Gastroesophageal sphincter (tissue), 3 donors: Measurements from ENCODE around the gene CROCC2.

Experiments used
- POLR2A ChIP-seq, 2 donors: fragments of 450-650 bp; IDR thresholded peaks; one replicate each; pipeline ENCODE4 v1.6.1; 2017; ENCODE audit warnings: antibody characterized with exemption in 2 of 2, mild to moderate bottlenecking in 2 of 2, moderate library complexity in 1 of 2
- TF ChIP-seq, protein P1 (sequence below), 4 experiments: fragments of 200-600 bp in 2 of 4; fragments of 450-650 bp in 2 of 4; sonication (generic) in 1 of 4; IDR thresholded peaks; one replicate each; pipeline ENCODE4 v1.5.1; 2017 to 2019; ENCODE audit warnings: antibody characterized with exemption in 4 of 4, mild to moderate bottlenecking in 2 of 4, moderate library complexity in 2 of 4

DNA sequence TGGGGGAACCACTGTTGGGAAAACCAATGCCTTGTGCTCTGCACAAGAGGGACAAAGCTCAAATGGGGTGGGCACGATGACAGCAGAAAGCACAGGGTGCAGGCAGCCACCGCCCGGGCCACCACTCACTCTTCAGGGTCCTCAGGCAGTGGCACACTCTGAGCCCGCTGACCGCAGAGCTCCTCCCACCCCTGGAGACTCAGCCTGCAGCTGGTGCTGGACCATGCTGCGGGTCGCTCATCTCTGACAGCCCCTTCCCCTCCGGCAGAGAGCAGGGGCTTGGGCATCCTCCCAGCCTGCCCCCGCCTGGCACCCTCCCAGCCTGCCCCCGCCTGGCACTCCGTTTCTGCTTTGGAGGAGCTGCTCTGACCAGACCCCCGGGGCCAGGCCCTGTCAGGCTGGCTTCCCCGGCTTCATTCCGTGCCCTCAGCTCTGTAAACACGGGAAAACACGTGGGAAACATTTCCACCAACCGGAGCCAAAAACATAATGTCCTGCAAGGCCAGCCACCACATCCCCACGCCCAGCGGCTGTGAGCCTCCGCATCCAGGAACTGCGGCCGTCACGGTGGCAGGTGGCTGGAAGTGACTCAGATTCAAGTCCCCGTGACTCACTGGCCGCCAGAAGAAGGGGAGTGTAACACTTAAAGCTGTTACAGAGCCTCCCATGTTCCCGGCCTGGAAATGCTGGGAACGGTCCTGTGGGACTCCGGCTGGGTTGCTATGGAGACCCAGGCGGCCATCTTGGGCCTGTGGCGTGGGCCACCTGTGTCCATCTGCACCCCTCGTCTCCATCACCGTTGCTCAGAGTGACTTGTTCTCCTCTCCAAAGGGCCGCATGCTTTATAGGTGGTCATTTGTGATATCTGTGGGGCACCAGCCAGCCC, 85.5 kb downstream of the CROCC2 start:
- TF ChIP-seq, protein P1, sequence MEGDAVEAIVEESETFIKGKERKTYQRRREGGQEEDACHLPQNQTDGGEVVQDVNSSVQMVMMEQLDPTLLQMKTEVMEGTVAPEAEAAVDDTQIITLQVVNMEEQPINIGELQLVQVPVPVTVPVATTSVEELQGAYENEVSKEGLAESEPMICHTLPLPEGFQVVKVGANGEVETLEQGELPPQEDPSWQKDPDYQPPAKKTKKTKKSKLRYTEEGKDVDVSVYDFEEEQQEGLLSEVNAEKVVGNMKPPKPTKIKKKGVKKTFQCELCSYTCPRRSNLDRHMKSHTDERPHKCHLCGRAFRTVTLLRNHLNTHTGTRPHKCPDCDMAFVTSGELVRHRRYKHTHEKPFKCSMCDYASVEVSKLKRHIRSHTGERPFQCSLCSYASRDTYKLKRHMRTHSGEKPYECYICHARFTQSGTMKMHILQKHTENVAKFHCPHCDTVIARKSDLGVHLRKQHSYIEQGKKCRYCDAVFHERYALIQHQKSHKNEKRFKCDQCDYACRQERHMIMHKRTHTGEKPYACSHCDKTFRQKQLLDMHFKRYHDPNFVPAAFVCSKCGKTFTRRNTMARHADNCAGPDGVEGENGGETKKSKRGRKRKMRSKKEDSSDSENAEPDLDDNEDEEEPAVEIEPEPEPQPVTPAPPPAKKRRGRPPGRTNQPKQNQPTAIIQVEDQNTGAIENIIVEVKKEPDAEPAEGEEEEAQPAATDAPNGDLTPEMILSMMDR (IDR thresholded peaks at IDR 0.05) = no peak
- TF ChIP-seq POLR2A (IDR thresholded peaks at IDR 0.05) = no peak
